M059J (cell line): Measurements from ENCODE around the gene CCP110. TPM values are rescaled to one million over a fixed set of nuclear protein-coding genes. Genes with fewer than 3 reads are reported as not detected.

Source experiments
- DNase-seq: peaks from one replicate; pipeline ENCODE4 v3.0.0-alpha.2; 2012; ENCODE audit warnings: low read depth
- total RNA-seq: library from RNA; depleted of rRNA; stranded (reverse); fragments of >200 nt; shearing (Covaris generic); gene quantifications from 2 replicates; pipeline ENCODE4 v1.2.3, GENCODE V29; 2014; rRNA removed

Gene CCP110
- total RNA-seq, 1 experiment from 2014 or later: 11.4 TPM

DNA sequence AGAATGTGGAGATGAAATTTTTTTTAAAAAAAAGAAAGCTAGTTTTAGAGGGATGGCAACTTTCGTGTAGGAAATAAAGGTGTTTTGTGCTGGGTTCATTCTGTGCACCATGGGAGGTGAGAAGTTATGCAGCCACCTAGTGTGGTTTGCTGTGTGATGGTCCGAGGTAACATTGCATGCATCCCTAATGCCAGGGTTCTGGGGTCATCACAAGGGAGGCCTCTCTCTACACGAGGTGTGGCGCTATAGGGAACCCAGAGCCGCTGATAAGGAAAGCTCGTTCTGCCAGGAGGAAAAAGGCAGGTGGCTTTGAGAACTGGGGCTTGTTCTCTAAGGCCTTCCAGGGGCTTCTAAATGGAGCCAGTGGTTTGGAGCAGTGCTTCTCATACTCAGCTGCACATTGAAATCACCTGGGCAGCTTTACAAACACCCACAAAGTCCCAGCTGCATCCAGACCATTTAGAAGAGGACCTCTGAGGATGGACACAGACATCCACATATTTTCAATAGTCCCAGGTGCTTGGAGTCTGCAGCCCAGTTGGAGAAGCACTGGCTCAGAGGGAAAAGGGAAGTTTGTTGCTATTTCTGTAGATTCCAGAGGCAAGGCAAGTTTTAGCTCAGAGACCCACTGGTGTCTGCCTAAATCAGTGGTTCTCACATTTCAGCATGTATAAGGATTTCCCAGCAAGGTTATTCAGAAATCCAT lies 75.2 kb downstream of the CCP110 start:
- DNase-seq: no peak

DNA sequence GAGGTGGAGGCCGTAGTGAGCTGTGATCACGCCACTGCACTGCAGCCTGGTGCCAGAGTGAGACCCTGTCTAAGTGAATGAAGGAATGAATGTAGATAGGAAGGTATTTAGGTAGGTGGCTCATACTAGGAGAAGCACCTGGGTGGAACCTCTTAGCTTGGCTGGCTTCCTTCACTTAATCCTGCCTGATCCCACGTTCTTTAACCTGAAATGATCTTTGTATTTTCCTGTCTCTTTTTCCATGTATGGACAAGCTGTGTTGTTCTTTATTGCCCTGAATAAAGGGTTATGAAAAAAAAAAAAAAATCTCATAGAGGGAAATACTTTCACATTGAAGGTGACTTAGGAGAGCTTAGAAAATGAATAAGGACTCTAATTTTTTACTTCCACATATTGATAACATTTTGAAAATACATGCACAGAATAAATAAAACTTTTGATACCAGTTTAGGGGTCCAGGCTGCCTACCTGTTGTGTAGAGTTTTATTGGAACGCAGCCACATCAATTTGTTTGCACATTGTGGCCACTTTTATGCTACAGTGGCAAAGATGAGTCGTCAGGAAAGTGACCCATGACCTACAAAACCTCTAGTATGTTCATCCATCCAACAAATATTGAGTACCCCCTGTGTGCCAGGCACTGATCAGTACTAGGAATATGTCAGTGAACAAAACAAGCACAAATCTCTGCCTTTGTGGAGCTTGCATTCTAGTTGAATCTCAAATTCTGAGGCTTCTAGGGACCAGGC lies 76.4 kb downstream of the CCP110 start:
- no peak for DNase-seq

DNA sequence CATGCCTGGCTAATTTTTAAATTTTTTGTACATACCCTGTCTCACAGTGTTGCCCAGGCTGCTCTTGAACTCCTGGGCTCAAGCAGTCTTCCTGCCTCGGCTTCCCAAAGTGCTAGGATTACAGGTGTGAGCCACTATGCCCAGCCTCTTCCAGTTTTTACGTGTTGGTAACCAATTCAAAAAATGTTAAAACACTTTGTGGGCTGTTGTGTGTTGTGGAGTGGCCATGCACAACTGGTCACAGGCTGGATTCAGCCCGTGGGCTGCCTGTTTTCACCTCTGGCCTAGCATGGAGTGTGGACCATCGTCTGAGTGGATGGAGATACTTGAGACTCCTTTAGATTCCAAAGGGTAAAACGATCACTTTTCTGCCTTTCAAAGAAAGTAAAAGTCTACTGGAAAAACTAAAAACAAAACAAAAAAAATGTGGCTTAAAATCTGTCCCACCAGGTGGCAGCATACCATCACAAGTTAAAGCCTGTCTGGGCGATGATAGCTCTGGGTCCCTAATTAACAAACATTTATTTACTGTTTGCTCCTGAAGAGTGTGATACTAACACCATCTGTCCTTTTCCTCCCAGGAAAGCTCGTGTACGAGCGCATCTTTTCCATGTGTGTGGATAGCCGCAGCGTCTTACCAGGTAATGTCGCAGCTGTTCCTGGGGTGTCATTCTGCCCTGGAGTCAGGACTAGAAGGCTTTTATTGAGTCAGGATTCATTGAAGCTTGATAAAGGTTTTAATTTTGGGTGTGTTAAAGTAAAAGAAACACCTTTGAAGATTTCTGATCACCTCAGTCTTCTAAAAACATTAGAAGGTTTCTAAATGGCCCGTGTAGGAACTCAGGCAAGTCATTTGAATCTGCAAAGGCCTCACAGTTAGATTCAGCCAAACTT lies 77.6 kb downstream of the CCP110 start:
- peak; percentile 19 for DNase-seq

Other genes with a start within 250 kb of the CCP110 start
- not detected in 2 replicates for gene CLEC19A, start 238.2 kb upstream of the CCP110 start, total RNA-seq
- gene TMC5, start 106.1 kb upstream of the CCP110 start, total RNA-seq: 0.15 TPM in 1 of 2 replicates, not detected in the other
- gene GDE1, start 1.8 kb upstream of the CCP110 start, total RNA-seq: 62.4 and 65.7 TPM in 2 replicates
- 21.0 and 26.3 TPM in 2 replicates for gene VPS35L, start 31.8 kb downstream of the CCP110 start, total RNA-seq
- gene KNOP1, start 194.3 kb downstream of the CCP110 start, total RNA-seq: 10.3 and 13.6 TPM in 2 replicates
- 6.9 and 9.7 TPM in 2 replicates for gene IQCK, start 194.3 kb downstream of the CCP110 start, total RNA-seq